Midbrain (tissue), 1 donor: ENCODE results near the gene SPPL3.
A peak's percentile ranks its signal among the peaks of the same experiment; 100 is the strongest.
"Not testable (repeated sequence)": the region's sequence is repeated elsewhere in the genome, so short reads cannot be mapped to it uniquely, and the experiment has no call there.

ENCODE experiments used
- DNase-seq: peaks from one replicate; lab custom pipeline; 2025; lab: John Stamatoyannopoulos, UW

SPPL3 gene, protein sequence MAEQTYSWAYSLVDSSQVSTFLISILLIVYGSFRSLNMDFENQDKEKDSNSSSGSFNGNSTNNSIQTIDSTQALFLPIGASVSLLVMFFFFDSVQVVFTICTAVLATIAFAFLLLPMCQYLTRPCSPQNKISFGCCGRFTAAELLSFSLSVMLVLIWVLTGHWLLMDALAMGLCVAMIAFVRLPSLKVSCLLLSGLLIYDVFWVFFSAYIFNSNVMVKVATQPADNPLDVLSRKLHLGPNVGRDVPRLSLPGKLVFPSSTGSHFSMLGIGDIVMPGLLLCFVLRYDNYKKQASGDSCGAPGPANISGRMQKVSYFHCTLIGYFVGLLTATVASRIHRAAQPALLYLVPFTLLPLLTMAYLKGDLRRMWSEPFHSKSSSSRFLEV

DNA sequence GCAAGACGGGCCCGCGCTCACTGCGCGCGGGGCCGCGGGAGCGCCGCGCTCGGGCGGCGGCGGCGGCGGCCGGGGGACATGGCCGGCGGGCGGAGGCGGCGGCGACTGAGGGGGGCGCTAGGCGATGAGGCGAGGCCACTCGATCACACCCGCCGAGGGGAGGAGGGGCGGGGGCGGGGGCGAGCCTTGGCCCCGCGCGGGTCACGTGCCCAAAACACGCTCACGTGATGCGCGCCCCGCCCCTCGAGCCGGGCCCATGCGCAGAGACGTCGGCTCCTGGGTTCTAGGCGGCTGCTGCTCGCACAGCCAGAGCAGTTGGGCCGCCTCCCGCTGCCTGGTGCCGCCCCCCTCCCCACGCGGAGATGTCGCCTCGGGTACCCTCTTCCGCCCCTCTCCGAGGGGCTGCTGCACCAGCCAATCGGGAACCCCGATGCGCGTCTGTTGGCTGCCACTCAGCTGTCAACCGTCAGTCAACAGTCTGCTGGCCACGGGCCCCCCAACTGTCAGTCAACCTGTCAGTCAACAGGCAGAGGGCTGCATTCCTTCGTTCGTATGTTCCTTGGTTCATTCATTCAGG, at the start of gene SPPL3:
SPPL3 (minus strand) TSS at position 162 of the 577 bp plus-strand sequence. CDS start 491 bp downstream, outside the sequence.
- peak; percentile 93 for DNase-seq

DNA sequence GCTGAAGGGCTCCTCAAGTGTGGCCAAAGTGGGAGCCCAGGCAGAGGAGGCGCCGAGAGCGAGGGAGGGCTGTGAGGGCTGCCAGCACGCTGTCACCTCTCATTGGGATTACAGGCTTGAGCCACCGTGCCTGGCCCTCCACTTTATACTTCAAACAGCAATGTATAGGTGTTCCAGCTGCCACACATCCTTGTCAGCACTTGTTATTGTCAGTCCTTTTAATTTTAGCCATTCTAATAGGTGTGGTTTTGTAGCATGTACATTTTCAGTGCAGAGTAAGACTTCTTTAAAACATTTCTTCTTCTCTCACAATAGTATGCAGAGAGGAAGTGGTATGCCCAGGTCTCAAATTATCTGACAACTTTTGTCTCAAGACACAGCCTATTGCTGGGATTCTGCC, 46.6 kb upstream of the SPPL3 start:
- no peak for DNase-seq

DNA sequence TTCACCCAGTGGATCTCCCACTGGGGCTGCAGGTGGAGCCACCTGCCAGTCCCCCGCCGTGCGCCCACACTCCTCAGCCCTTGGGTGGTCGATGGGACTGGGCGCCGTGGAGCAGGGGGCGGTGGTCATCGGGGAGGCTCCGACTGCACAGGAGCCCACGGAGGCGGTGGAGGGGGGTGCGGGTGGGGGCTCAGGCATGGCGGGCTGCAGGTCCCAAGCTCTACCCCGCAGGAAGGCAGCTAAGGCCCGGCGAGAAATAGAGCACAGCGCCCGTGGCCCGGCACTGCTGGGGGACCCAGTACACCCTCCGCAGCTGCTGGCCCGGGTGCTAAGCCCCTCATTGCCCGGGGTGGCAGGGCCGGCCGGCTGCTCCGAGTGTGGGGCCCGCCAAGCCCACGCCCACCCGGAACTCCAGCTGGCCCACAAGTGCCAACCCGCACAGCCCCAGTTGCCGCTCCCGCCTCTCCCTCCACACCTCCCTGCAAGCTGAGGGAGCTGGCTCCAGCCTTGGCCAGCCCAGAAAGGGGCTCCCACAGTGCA, 46.2 kb upstream of the SPPL3 start:
- not testable (repeated sequence) for DNase-seq

DNA sequence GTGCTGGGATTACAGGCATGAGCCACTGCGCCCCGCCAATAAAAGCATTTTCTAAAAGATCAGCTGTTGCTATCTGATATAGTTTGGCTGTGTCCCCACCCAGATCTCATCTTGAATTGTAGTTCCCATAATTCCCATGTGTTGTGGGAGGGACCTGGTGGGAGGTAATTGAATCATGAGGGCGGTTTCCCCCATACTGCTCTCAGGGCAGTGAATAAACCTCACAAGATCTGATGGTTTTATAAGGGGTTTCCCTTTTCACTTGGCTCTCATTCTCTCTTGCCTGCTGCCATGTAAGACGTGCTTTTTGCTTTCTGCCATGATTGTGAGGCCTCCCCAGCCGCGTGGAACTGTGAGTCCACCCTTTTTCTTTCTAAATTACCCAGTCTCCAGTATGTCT, 41.4 kb upstream of the SPPL3 start:
- DNase-seq, result not testable (repeated sequence)

DNA sequence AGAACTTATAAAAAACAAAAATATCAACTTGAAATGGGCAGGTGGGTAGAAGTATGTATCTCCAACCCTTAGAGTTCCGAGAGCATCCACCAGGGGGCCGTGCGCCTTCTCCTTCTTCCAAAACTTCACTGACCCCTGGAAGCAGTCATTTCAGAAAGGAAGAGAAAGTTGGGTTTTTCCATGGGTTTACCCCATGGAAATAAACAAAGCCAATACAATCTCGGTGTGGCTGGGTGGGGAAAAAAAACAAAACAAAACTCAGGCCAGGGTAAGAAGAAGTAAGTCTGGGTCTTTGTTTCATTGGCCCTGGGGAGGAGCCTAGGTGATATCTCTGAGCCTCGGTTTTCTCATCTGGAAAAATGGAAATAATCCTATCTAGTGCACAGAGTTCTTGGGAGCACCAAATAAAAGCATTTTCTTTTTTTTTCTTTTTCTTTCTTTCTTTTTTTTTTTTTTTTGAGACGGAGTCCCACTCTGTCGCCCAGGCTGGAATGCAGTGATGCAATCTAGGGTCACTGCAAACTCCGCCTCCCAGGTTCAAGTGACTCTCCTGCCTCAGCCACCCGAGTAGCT, 40.6 kb upstream of the SPPL3 start:
- DNase-seq, result no peak

DNA sequence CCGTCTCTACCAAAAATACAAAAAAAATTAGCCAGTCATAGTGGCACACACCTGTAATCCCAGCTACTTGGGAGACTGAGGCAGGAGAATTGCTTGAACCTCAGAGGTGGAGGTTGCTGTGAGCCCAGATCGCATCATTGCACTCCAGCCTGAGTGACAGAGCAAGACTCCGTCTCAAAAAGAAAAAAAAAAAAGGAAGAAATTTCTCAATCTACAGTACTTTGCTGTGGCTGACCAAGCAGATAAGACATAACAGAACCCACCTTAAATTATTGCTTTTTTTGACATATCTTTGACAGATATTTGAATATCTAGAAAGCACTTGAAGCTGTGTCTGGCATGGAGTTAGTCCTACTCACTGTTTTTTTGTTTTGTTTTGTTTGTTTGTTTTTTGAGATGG, 39.3 kb upstream of the SPPL3 start:
- DNase-seq, result no peak

DNA sequence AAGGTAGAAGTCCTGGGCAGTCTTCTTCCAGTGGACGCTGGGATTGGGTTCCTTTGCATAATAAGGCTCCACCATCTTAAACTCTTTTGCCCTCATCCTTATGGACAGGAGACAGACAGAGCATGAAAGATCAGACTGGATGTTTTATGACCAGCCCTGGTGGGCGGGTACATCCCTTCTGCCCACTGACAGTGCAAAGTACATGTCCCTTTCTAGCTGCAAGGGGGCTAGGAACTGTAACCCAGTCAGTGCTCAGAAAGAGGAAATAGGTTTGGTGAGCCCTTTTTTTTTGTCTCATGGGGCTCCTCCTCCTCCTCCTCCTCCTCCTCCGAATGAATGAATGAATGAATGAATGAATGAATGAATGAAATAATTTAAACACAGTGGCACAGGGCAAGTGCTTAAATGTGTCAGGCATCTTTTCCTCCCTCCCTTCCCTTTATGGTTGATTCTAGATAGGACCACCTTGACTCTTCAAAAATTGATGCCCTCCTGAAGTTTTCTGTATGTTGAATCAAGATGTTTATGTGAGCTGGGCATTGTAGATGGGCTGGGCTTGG, 37.8 kb upstream of the SPPL3 start:
- DNase-seq, result no peak

DNA sequence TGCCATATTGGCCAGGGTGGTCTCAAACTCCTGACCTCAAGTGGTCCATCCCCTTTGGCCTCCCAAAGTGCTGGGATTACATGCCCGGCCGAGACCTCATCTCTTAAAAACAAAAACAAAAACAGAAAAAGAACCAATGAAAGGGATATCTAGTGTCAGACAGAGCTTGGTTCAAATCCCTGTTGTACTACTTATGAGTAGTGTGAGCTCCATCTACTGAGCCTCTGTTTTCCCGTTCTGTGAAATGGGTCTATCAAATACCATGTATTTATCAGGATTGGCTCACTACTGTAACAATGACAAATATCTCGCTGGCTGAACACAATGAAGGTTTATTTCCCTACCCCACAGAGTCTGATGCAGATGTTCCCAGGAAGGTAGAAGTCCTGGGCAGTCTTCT, 37.3 kb upstream of the SPPL3 start:
- no peak for DNase-seq

DNA sequence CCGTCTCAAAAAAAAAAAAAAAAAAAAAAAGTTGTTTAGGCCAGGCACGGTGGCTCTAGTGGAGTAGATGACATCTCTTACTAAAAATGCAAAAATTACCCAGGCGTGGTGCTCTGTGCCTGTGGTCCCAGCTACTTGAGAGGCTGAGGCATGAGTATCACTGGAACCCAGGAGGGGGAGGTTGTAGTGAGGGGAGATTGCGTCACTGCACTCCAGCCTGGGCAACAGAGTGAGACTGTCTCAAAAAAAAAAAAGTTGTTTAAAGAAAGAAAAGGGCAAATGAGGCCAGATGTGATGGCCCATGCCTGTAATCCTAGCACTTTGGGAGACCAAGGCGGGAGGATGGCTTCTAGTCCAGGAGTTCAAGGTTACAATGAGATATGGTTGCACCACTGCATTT, 36.6 kb upstream of the SPPL3 start:
- DNase-seq, result no peak

DNA sequence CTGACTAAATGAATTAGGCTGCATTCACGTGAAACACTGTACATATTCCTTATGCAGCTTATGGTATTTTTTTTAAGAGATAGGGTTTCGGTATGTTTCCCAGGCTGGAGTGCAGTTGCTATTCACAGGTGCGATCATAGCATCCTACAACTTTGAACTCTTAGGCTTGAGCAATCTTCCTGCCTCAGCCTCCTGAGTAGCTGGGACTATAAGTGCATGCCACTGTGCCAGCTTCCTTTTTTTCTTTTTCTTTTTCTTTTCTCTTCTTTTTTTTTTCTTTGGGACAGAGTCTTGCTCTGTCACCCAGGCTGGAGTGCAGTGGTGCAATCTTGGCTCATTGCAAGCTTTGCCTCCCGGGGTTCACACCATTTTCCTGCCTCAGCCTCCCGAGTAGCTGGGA, 35.8 kb upstream of the SPPL3 start:
- no peak for DNase-seq

DNA sequence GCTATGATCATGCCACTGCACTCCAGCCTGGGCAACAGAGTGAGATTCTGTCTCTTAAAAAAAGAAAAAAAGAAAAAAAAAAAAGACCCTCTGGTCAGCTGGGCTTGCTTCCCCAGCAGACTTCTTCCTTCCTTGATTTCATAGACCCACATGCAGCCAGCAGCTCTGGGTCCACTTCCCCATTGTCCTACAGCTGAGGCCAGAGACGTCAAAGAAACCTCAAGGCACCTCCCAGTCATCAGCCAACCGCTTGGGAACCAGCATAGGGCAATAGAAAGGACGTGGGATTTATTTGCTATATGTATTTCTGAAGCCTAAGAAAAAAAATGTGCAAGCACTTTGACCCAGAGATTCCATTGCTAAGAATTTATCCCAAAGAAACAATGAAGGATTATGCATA, 35.4 kb upstream of the SPPL3 start:
- peak; percentile 50 for DNase-seq

DNA sequence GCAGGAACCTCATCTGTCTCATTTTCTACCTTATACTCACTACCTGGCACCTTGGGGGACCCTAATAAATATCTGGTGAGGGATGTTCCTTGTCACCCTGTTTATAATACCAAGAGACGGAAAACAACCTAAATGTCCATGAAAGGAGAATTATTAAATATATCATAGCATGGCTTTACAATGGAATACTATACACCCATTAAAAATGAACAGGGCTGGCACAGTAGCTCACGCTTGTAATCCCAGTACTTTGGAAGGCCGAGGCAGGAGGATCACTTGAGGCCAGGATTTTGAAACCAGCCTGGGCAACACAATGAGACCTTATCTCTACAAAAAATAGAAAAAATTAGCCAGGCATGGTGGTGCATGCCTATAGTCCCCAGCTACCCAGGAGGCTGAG, 34.3 kb upstream of the SPPL3 start:
- DNase-seq, result no peak

DNA sequence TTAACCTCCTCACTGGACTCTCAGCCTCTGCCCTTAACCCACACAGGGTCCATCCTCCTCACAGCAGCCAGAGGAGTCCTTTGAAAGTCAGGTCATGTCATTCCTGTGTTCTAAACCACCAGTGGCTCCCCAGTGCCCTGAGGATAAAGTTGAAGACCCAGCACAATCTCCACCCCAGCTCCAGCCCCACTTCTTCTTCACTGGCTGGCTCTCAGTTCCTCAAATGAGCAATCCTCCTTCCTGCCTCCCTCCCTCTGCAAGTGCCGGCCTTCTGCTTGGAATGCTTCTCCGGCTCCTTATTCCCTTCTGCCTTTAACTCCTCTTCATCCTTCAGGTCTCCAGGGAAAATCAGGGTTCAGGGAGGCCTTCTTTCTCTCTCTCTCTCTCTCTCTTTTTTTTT, 32.0 kb upstream of the SPPL3 start:
- peak; percentile 21 for DNase-seq

DNA sequence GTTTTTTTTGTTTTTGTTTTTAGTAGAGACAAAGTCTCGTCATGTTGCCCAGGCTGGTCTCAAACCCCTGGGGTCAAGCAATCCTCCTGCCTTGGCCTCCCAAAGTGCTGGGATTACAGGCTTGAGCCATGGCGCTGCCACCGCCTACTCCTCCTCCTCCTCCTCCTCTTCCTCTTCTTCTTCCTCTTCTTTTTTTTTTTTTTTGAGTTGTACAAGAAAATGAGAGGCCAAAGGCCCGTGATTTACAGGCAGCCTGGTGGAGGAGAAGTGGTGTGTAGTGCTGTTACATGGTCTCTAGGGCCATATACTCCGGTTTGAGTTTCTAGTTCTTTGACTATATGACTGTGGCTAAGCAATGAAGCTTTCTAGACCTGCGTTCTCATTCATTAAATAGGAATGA, 29.6 kb upstream of the SPPL3 start:
- DNase-seq, result no peak

DNA sequence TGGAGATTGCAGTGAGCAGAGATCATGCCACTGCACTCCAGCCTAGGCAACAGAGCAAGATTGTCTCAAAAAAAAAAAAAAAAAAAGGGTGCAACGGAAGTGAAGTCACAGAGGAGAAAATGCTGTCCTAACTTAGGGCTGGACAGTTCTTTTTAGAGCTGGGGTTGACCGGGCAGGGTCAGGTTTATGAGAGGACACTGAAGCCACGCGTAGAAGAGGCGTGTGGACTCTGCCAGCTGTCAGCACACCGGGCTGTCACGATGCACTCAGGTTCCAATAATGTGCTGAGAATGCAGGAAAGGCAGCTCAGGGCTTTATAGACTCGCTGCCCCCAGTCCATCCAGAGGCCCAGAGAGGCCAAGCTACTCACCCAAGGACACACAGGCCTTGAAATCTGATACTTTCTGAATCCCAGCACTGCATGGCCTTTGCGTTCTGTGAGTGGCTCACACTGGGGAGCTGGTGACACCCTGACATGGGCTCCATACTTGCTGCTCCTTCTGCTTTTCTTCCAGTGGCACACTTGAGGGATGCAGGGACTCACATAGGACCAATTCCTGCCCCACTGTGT, 28.9 kb upstream of the SPPL3 start:
- no peak for DNase-seq

DNA sequence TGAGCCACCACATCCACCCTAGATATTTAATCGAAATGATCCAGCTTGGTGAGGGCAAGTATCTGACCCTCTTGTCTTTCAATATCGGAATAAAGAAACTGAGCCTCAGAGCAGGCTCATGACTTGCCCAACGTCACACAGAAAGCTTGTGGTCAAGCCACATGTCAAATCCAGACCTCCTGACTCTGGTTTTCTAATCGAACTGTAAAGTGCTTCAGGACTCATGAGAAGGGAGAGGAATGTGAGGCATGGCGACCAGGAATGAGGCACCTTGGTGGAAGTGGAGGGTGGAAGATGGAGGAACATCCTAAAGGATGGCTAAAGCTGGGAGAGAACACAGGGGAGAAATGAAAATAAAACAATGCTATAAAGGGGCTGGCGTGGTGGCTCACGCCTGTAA, 27.9 kb upstream of the SPPL3 start:
- DNase-seq, result no peak

DNA sequence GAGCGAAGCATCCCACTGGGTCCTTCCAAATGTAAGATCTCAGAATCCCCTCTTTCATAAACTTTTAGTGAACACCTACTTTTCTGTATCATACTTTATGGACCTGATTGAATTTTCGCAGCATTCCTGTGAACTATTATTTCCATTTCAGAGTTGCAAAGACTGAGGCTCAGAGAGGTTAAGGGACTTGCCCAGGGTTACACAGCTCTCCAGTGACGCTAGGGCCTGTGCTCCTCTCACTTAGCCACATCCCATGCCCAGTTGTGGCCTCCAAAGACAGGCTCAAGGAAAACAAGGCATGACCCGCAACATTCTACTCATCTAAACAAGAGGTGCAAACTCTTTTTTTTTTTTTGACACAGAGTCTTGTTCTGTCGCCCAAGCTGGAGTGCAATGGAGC, 25.9 kb upstream of the SPPL3 start:
- DNase-seq, result no peak

DNA sequence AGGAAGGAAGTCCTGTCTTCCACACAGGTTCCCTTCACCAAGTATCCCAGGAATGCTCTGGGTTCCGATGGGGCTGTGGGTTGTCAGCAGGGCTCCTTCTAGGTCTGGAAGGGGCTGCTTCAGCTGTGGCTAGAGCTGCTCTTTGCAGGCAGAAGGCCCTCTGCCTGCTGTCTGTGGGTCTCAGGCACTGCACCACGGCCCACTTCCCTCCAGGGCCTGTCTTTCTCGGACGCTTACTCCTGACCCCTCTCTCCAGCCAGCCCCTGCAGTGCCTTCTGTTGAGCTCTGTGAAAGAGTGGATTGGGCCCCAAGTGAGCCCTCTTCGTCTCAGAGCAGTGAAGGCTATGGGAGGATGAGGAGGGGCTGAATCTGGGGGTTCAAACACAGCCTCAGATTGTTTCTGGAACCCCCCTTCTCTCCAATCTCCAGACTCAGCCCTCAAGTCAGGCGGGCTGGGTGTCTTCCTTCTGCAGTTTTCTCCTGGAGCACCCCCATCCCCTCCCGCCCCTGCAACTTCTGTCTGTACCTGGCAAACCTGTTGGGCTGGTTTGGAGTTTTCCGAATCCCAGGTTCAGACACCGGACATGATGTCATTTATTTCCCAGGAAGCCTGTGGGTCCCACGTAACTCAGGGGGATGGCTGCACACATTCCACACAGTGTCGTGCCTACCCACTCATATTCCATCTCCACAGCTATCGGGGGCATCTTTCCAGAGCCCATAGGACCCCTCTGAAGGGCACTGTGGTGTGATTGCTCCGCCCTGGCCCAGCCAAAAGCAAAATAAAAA, 24.9 kb upstream of the SPPL3 start:
- DNase-seq, result no peak

DNA sequence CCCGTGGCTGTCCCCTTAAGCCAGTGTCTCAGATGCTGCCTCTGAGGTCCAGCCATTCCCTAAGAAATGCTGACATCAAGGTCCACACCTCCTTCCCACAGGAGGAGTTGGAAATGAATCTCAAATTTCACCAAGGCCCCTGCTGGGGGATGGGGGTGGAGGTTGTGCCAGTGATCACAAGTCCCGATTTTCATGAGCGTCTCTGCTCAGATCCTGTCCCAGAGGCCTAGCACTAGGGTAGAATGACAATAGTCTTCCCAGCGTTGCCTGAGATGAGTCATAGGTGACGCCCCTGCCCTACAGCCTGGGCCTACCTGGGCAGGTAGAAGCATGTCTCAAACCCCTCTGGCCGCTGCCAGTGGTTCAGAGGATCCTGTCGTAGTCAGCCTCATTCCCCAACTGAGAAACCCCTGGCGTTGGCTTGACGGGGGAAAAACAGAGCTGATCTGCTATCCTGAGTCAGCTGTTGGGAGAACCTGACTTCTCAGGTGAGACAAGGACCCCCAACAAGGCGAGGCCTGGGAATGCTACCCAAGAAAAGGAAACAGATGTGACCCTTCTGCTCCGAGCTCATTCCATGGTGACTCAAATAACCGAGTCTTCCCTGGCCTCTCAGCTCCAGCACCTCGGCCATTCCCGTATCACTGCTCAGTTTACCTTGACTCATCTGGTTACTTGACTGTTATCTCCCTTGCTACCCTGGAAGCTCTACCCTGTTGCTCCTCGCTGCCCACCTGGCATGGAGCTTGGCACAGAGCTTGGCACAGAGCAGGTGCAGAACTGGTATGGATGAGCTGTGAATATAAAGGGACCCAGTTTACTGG, 21.8 kb upstream of the SPPL3 start:
- DNase-seq, result no peak

DNA sequence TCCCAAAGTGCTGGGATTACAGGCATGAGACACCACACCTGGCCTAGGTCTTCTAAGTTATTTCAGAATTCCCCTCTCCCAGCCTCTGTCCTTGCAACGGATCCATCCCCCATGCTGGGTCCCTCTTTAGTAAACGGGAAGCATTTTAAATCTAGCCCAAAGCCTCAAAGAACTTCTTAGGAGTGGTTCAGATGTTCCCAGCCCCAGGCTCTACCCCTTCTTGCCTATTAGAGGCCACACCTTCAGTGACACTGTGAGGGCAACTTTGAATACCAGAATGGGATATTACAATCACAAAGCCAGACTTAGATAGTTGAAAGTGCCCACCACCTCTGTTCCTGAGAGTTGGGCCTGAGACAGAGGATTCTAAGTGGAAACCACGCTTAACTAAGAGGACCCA, 18.1 kb upstream of the SPPL3 start:
- no peak for DNase-seq

DNA sequence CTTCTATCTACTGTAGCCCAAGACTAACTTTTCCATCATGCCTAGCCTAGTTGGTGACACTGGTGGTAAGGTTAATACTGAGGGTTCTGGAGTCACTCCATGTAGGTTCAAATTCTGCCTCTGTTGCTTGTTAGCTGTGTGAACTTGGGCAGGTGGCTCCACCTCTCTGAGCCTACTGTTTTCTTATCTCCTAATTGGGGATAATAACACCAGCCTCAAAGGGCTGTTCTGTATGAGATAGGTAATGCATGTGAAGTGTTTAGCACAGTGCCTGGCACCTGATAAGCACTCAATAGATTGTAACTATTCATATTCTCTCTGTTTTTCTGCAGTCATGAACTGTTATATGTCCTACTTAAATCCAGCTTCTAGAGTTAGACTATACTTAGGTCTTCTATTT, 17.5 kb upstream of the SPPL3 start:
- no peak for DNase-seq
